Peyer's patch (tissue), 4 donors: Measurements from ENCODE around the gene PLXNC1. TPM values are rescaled to one million over a fixed set of nuclear protein-coding genes. Genes with fewer than 3 reads are reported as not detected.

Experiments used
- DNase-seq, 3 donors: peaks; one replicate each; pipeline ENCODE4 v3.0.0-alpha.2; 2017 to 2019
- H3K27ac ChIP-seq, 4 donors: fragments of 200-600 bp; sonication (generic); one replicate each; pipeline ENCODE4 v1.5.1; 2016 to 2019
- H3K27me3 ChIP-seq, 2 donors: fragments of 200-600 bp; sonication (generic); one replicate each; pipeline ENCODE4 v1.5.1; 2019
- H3K36me3 ChIP-seq, 3 donors: fragments of 200-600 bp; sonication (generic); one replicate each; pipeline ENCODE4 v1.5.1; 2016 to 2019
- H3K4me1 ChIP-seq, 4 donors: fragments of 200-600 bp; sonication (generic); one replicate each; pipeline ENCODE4 v1.5.1; 2016 to 2019
- H3K4me3 ChIP-seq, 4 donors: fragments of 200-600 bp; sonication (generic); 1 replicate in 3 of 4; 2 replicates in 1 of 4; pipeline ENCODE4 v1.5.1; 2016 to 2019; ENCODE audit warnings: mild to moderate bottlenecking in 1 of 4
- H3K9me3 ChIP-seq, 4 donors: fragments of 200-600 bp; sonication (generic); one replicate each; pipeline ENCODE4 v1.5.1; 2016 to 2019; ENCODE audit warnings: mild to moderate bottlenecking in 1 of 4
- CTCF ChIP-seq, 6 experiments: fragments of 450-650 bp in 4 of 6; fragments of 200-600 bp in 2 of 6; sonication (generic) in 1 of 6; IDR thresholded peaks; one replicate each; pipeline ENCODE4 v1.5.1; 2017 to 2019; ENCODE audit warnings: antibody characterized with exemption in 6 of 6, mild to moderate bottlenecking in 3 of 6, moderate library complexity in 1 of 6
- POLR2A ChIP-seq, 2 donors: fragments of 450-650 bp; IDR thresholded peaks; one replicate each; pipeline ENCODE4 v1.5.1; 2017; ENCODE audit warnings: antibody characterized with exemption in 2 of 2, mild to moderate bottlenecking in 2 of 2, moderate library complexity in 2 of 2
- total RNA-seq, 4 donors: library from RNA; depleted of rRNA; stranded (reverse); fragments of >200 nt; gene quantifications; one replicate each; pipeline ENCODE4 v1.1.0, GENCODE V29; 2016

Gene PLXNC1
- total RNA-seq, 4 donors from 2014 or later = 0.88 to 21.5 (median 5.1) TPM

- Histone ChIP-seq H3K4me1 (peaks cover 0 to 10% (median 3%) of the 10 kb centered on the region in 4 donors), H3K36me3 (no peaks in the 10 kb centered on the region), H3K27me3 (no peaks in the 10 kb centered on the region), H3K9me3 (no peaks in the 10 kb centered on the region), H3K27ac (peak overlapping the region in 2 of 4 donors; percentile 31 to 33), H3K4me3 (no peak overlapping the region)
- DNase-seq = no peak
- no peak for TF ChIP-seq CTCF (IDR thresholded peaks at IDR 0.05)
- TF ChIP-seq POLR2A (IDR thresholded peaks at IDR 0.05) = no peak
Observed at GRCh38 chr12:94267537-94267872, 119.1 kb downstream of the PLXNC1 start.

- TF ChIP-seq POLR2A (IDR thresholded peaks at IDR 0.05) (no peak), CTCF (IDR thresholded peaks at IDR 0.05) (no peak)
- Histone ChIP-seq H3K27ac (peak overlapping the region in 2 of 4 donors; percentile 31 to 33), H3K4me1 (peaks cover 0 to 10% (median 2%) of the 10 kb centered on the region in 4 donors), H3K9me3 (no peaks in the 10 kb centered on the region), H3K4me3 (no peak overlapping the region), H3K27me3 (no peaks in the 10 kb centered on the region), H3K36me3 (no peaks in the 10 kb centered on the region)
- no peak for DNase-seq
Observed at GRCh38 chr12:94267921-94268471, 119.6 kb downstream of the PLXNC1 start.

GRCh38 chr12:94269316-94269999 lies 121.1 kb downstream of the PLXNC1 start:
- TF ChIP-seq CTCF (IDR thresholded peaks at IDR 0.05) (no peak), POLR2A (IDR thresholded peaks at IDR 0.05) (no peak)

GRCh38 chr12:94271351-94271750 lies 123.0 kb downstream of the PLXNC1 start:
- H3K4me3 ChIP-seq = no peak overlapping the region
- H3K27ac ChIP-seq = peak overlapping the region in 1 of 4 donors; percentile 3
- peaks cover 0 to 10% (median 0%) of the 10 kb centered on the region in 4 donors for H3K4me1 ChIP-seq
- TF ChIP-seq POLR2A (IDR thresholded peaks at IDR 0.05) (no peak), CTCF (IDR thresholded peaks at IDR 0.05) (no peak)
- no peaks in the 10 kb centered on the region for H3K27me3 ChIP-seq
- H3K36me3 ChIP-seq = no peaks in the 10 kb centered on the region
- no peaks in the 10 kb centered on the region for H3K9me3 ChIP-seq
- DNase-seq = no peak

More at GRCh38 chr12:94269316-94269999, 121.1 kb downstream of the PLXNC1 start:
- Histone ChIP-seq H3K27me3 (no peaks in the 10 kb centered on the region), H3K9me3 (no peaks in the 10 kb centered on the region), H3K27ac (no peak overlapping the region), H3K36me3 (no peaks in the 10 kb centered on the region), H3K4me3 (no peak overlapping the region), H3K4me1 (peaks cover 0 to 10% (median 0%) of the 10 kb centered on the region in 4 donors)
- no peak for DNase-seq

GRCh38 chr12:94272280-94272679 lies 123.9 kb downstream of the PLXNC1 start:
- Histone ChIP-seq H3K27me3 (no peaks in the 10 kb centered on the region), H3K4me1 (peaks cover 0 to 4% (median 0%) of the 10 kb centered on the region in 4 donors), H3K9me3 (no peaks in the 10 kb centered on the region), H3K4me3 (no peak overlapping the region), H3K36me3 (no peaks in the 10 kb centered on the region), H3K27ac (no peak overlapping the region)
- no peak for TF ChIP-seq CTCF (IDR thresholded peaks at IDR 0.05)
- TF ChIP-seq POLR2A (IDR thresholded peaks at IDR 0.05) = no peak
- DNase-seq = no peak
